Right atrium auricular region (tissue), 2 donors: Measurements from ENCODE around the gene KRT9. TPM values are rescaled to one million over a fixed set of nuclear protein-coding genes. Genes with fewer than 3 reads are reported as not detected.
"Not testable (repeated sequence)": the region's sequence is repeated elsewhere in the genome, so short reads cannot be mapped to it uniquely, and the experiment has no call there.

Source experiments
- DNase-seq: peaks from one replicate; pipeline ENCODE4 v3.0.0-alpha.2; 2019; ENCODE audit warnings: low spot score
- H3K27ac ChIP-seq, 2 donors: fragments of 200-600 bp; sonication (generic); 1 replicate in 1 of 2; 2 replicates in 1 of 2; pipeline ENCODE4 v1.5.1; 2016 to 2019
- H3K27me3 ChIP-seq, 2 donors: fragments of 200-600 bp; sonication (generic); one replicate each; pipeline versions ENCODE4 v1.5.1 to v1.6.0; 2017 to 2019
- H3K36me3 ChIP-seq: fragments of 200-600 bp; sonication (generic); one replicate; pipeline ENCODE4 v1.5.1; 2016
- H3K4me1 ChIP-seq, 2 donors: fragments of 200-600 bp; sonication (generic); one replicate each; pipeline versions ENCODE4 v1.5.1 to v1.6.0; 2017 to 2019
- H3K4me3 ChIP-seq, 2 donors: fragments of 200-600 bp; sonication (generic); 1 replicate in 1 of 2; 2 replicates in 1 of 2; pipeline ENCODE4 v1.5.1; 2017 to 2019; ENCODE audit warnings: mild to moderate bottlenecking in 1 of 2, moderate library complexity in 1 of 2
- H3K9me3 ChIP-seq, 2 donors: fragments of 200-600 bp; sonication (generic); one replicate each; pipeline ENCODE4 v1.5.1; 2019
- CTCF ChIP-seq, 2 donors: fragments of 200-600 bp; sonication (generic); IDR thresholded peaks; one replicate each; pipeline ENCODE4 v1.5.1; 2019; ENCODE audit warnings: antibody characterized with exemption in 2 of 2
- total RNA-seq, 2 donors: library from RNA; depleted of rRNA; stranded (reverse); fragments of >200 nt; gene quantifications; one replicate each; pipeline ENCODE4 v1.1.0, GENCODE V29; 2016

Gene KRT9
- total RNA-seq, 2 donors from 2014 or later = not detected

GRCh38 chr17:41613277-41614082 lies 41.6 kb upstream of the KRT9 start:
- no peaks in the 10 kb centered on the region for H3K36me3 ChIP-seq
- no peaks in the 10 kb centered on the region for H3K27me3 ChIP-seq
- H3K4me3 ChIP-seq = no peak overlapping the region
- TF ChIP-seq CTCF (IDR thresholded peaks at IDR 0.05) = no peak
- DNase-seq = no peak
- H3K4me1 ChIP-seq = no peaks in the 10 kb centered on the region
- no peaks in the 10 kb centered on the region for H3K9me3 ChIP-seq
- no peak overlapping the region for H3K27ac ChIP-seq

GRCh38 chr17:41612376-41613160 lies 40.7 kb upstream of the KRT9 start, which contains the start of gene KRT16:
TSS of gene KRT16 (minus strand) at chr17:41612767. CDS start at chr17:41612688, 79 bp downstream.
- H3K27me3 ChIP-seq, H3K9me3 ChIP-seq, H3K36me3 ChIP-seq, H3K4me3 ChIP-seq, DNase-seq, H3K27ac ChIP-seq, H3K4me1 ChIP-seq: not testable (repeated sequence)

- Histone ChIP-seq H3K4me3 (no peak overlapping the region), H3K9me3 (peaks cover 0 to 19% of the 10 kb centered on the region in 2 donors), H3K36me3 (no peaks in the 10 kb centered on the region), H3K27ac (no peak overlapping the region), H3K4me1 (no peaks in the 10 kb centered on the region), H3K27me3 (no peaks in the 10 kb centered on the region)
- DNase-seq = no peak
- no peak for TF ChIP-seq CTCF (IDR thresholded peaks at IDR 0.05)
These were observed 39.2 kb upstream of the KRT9 start for GRCh38 chr17:41610965-41611640.

- H3K4me1 ChIP-seq, DNase-seq, H3K27ac ChIP-seq, H3K27me3 ChIP-seq, H3K4me3 ChIP-seq, H3K36me3 ChIP-seq: not testable (repeated sequence)
- H3K9me3 ChIP-seq = peaks cover 0 to 22% of the 10 kb centered on the region in 2 donors
These were observed 38.2 kb upstream of the KRT9 start for GRCh38 chr17:41610061-41610517.

GRCh38 chr17:41606930-41607329 lies 35.1 kb upstream of the KRT9 start:
- H3K9me3 ChIP-seq = peaks cover 0 to 22% of the 10 kb centered on the region in 2 donors
- H3K27ac ChIP-seq, H3K36me3 ChIP-seq, H3K4me1 ChIP-seq, H3K4me3 ChIP-seq, H3K27me3 ChIP-seq, DNase-seq: not testable (repeated sequence)

- H3K27ac ChIP-seq = no peak overlapping the region
- no peaks in the 10 kb centered on the region for H3K36me3 ChIP-seq
- peaks cover 0 to 18% of the 10 kb centered on the region in 2 donors for H3K9me3 ChIP-seq
- H3K27me3 ChIP-seq = no peaks in the 10 kb centered on the region
- no peak for TF ChIP-seq CTCF (IDR thresholded peaks at IDR 0.05)
- no peaks in the 10 kb centered on the region for H3K4me1 ChIP-seq
- DNase-seq = no peak
- H3K4me3 ChIP-seq = no peak overlapping the region
These were observed 30.7 kb upstream of the KRT9 start for GRCh38 chr17:41602524-41602923.

GRCh38 chr17:41600318-41600717 lies 28.5 kb upstream of the KRT9 start:
- H3K27me3 ChIP-seq = no peaks in the 10 kb centered on the region
- H3K27ac ChIP-seq = no peak overlapping the region
- TF ChIP-seq CTCF (IDR thresholded peaks at IDR 0.05) = no peak
- DNase-seq = no peak
- no peak overlapping the region for H3K4me3 ChIP-seq
- H3K4me1 ChIP-seq = no peaks in the 10 kb centered on the region
- no peaks in the 10 kb centered on the region for H3K9me3 ChIP-seq
- no peaks in the 10 kb centered on the region for H3K36me3 ChIP-seq
